ENCODE data around the gene CNPY1. TPM values are rescaled to one million over a fixed set of nuclear protein-coding genes. Genes with fewer than 3 reads are reported as not detected.
A peak's percentile ranks its signal among the peaks of the same experiment; 100 is the strongest.

Gene CNPY1
- total RNA-seq, 2 experiments from 2014 or later = not detected

GRCh38 chr7:155517969-155518368, 28.4 kb downstream of the CNPY1 start:
- peaks cover 21% of the 10 kb centered on the region for H3K27me3 Mint-ChIP-seq
- H3K4me3 Mint-ChIP-seq = no peak overlapping the region
- no peaks in the 10 kb centered on the region for H3K36me3 Mint-ChIP-seq (ENCODE audit: low read depth)
- H3K27ac Mint-ChIP-seq = no peak overlapping the region
- no peaks in the 10 kb centered on the region for H3K4me1 Mint-ChIP-seq
- no peak for DNase-seq
- ChIA-PET CTCF (no interaction called here), POLR2A (no interaction called here)
- H3K9me3 Mint-ChIP-seq = no peaks in the 10 kb centered on the region

GRCh38 chr7:155517452-155517851, 28.9 kb downstream of the CNPY1 start:
- no peaks in the 10 kb centered on the region for H3K9me3 Mint-ChIP-seq
- no peak overlapping the region for H3K27ac Mint-ChIP-seq
- ChIA-PET CTCF (no interaction called here), POLR2A (no interaction called here)
- no peaks in the 10 kb centered on the region for H3K36me3 Mint-ChIP-seq (ENCODE audit: low read depth)
- no peak overlapping the region for H3K4me3 Mint-ChIP-seq
- DNase-seq = no peak
- H3K27me3 Mint-ChIP-seq = peaks cover 25% of the 10 kb centered on the region
- H3K4me1 Mint-ChIP-seq = no peaks in the 10 kb centered on the region

GRCh38 chr7:155516466-155516865, 29.9 kb downstream of the CNPY1 start:
- peaks cover 35% of the 10 kb centered on the region for H3K27me3 Mint-ChIP-seq
- no peaks in the 10 kb centered on the region for H3K4me1 Mint-ChIP-seq
- no peak for DNase-seq
- H3K9me3 Mint-ChIP-seq = no peaks in the 10 kb centered on the region
- H3K36me3 Mint-ChIP-seq (ENCODE audit: low read depth) = no peaks in the 10 kb centered on the region
- no peak overlapping the region for H3K27ac Mint-ChIP-seq
- H3K4me3 Mint-ChIP-seq = no peak overlapping the region
- POLR2A ChIA-PET = no interaction called here
- CTCF ChIA-PET = interaction anchor here (0.6 kb wide), 1 partner anchor 1308 kb away, joined by 3 read pairs; no protein-coding TSS in a partner anchor

GRCh38 chr7:155515318-155515717, 31.0 kb downstream of the CNPY1 start:
- CTCF ChIA-PET = no interaction called here
- peaks cover 42% of the 10 kb centered on the region for H3K27me3 Mint-ChIP-seq

GRCh38 chr7:155514296-155514695, 32.1 kb downstream of the CNPY1 start:
- CTCF ChIA-PET = no interaction called here
- DNase-seq = no peak
- H3K27me3 Mint-ChIP-seq = peaks cover 46% of the 10 kb centered on the region

More at GRCh38 chr7:155515318-155515717, 31.0 kb downstream of the CNPY1 start:
- POLR2A ChIA-PET = no interaction called here
- Mint-ChIP-seq H3K4me1 (peaks cover 2% of the 10 kb centered on the region), H3K27ac (no peak overlapping the region), H3K4me3 (no peak overlapping the region), H3K36me3 (ENCODE audit: low read depth) (no peaks in the 10 kb centered on the region), H3K9me3 (no peaks in the 10 kb centered on the region)
- no peak for DNase-seq

GRCh38 chr7:155513543-155514285, 32.6 kb downstream of the CNPY1 start:
- DNase-seq = no peak
- H3K27me3 Mint-ChIP-seq = peaks cover 50% of the 10 kb centered on the region
- peaks cover 3% of the 10 kb centered on the region for H3K36me3 Mint-ChIP-seq (ENCODE audit: low read depth)
- H3K9me3 Mint-ChIP-seq = no peaks in the 10 kb centered on the region
- H3K27ac Mint-ChIP-seq = no peak overlapping the region
- CTCF ChIA-PET = interaction anchor here (0.6 kb wide), 1 partner anchor 197 kb away, joined by 3 read pairs; no protein-coding TSS in a partner anchor
- POLR2A ChIA-PET = no interaction called here
- H3K4me3 Mint-ChIP-seq = no peak overlapping the region
- H3K4me1 Mint-ChIP-seq = peaks cover 12% of the 10 kb centered on the region

More at GRCh38 chr7:155514296-155514695, 32.1 kb downstream of the CNPY1 start:
- no peaks in the 10 kb centered on the region for H3K9me3 Mint-ChIP-seq
- H3K4me1 Mint-ChIP-seq = peaks cover 7% of the 10 kb centered on the region
- no peak overlapping the region for H3K27ac Mint-ChIP-seq
- H3K4me3 Mint-ChIP-seq = no peak overlapping the region
- peaks cover 3% of the 10 kb centered on the region for H3K36me3 Mint-ChIP-seq (ENCODE audit: low read depth)
- POLR2A ChIA-PET = no interaction called here

GRCh38 chr7:155512246-155512887, 34.0 kb downstream of the CNPY1 start:
- CTCF ChIA-PET = interaction anchor here (1.2 kb wide), 1 partner anchor 32 kb away, joined by 3 read pairs; no protein-coding TSS in a partner anchor
- Mint-ChIP-seq H3K36me3 (ENCODE audit: low read depth) (peaks cover 3% of the 10 kb centered on the region), H3K4me3 (no peak overlapping the region), H3K9me3 (peaks cover 4% of the 10 kb centered on the region), H3K27ac (no peak overlapping the region), H3K27me3 (peaks cover 61% of the 10 kb centered on the region), H3K4me1 (peaks cover 13% of the 10 kb centered on the region)
- POLR2A ChIA-PET = no interaction called here
- no peak for DNase-seq

- Mint-ChIP-seq H3K36me3 (ENCODE audit: low read depth) (peaks cover 3% of the 10 kb centered on the region), H3K27ac (no peak overlapping the region), H3K4me1 (peaks cover 19% of the 10 kb centered on the region), H3K27me3 (peaks cover 68% of the 10 kb centered on the region), H3K4me3 (no peak overlapping the region), H3K9me3 (peaks cover 4% of the 10 kb centered on the region)
- POLR2A ChIA-PET = no interaction called here
- CTCF ChIA-PET = interaction anchor here (1.2 kb wide), 1 partner anchor 33 kb away, joined by 3 read pairs; no protein-coding TSS in a partner anchor
- no peak for DNase-seq
Observed at GRCh38 chr7:155511702-155511996, 34.7 kb downstream of the CNPY1 start.

- peak overlapping the region; percentile 50 for H3K27ac Mint-ChIP-seq
- ChIA-PET CTCF (interaction anchor here (1.2 kb wide), 1 partner anchor 33 kb away, joined by 3 read pairs; no protein-coding TSS in a partner anchor), POLR2A (no interaction called here)
- DNase-seq = no peak
- H3K4me3 Mint-ChIP-seq = no peak overlapping the region
- peaks cover 4% of the 10 kb centered on the region for H3K9me3 Mint-ChIP-seq
- H3K27me3 Mint-ChIP-seq = peaks cover 71% of the 10 kb centered on the region
- H3K4me1 Mint-ChIP-seq = peaks cover 19% of the 10 kb centered on the region
- peaks cover 3% of the 10 kb centered on the region for H3K36me3 Mint-ChIP-seq (ENCODE audit: low read depth)
Observed at GRCh38 chr7:155510975-155511701, 35.2 kb downstream of the CNPY1 start.

- Mint-ChIP-seq H3K27ac (peak overlapping the region; percentile 25), H3K36me3 (ENCODE audit: low read depth) (peaks cover 3% of the 10 kb centered on the region), H3K4me3 (peak overlapping the region; percentile 38), H3K4me1 (peaks cover 19% of the 10 kb centered on the region), H3K27me3 (peaks cover 80% of the 10 kb centered on the region), H3K9me3 (peaks cover 4% of the 10 kb centered on the region)
- DNase-seq = no peak
- CTCF ChIA-PET = no interaction called here
- POLR2A ChIA-PET = no interaction called here
Observed at GRCh38 chr7:155509725-155510551, 36.4 kb downstream of the CNPY1 start.

- Mint-ChIP-seq H3K9me3 (peaks cover 4% of the 10 kb centered on the region), H3K27me3 (peaks cover 84% of the 10 kb centered on the region), H3K27ac (no peak overlapping the region), H3K4me3 (peak overlapping the region; percentile 2), H3K4me1 (peaks cover 19% of the 10 kb centered on the region), H3K36me3 (ENCODE audit: low read depth) (peaks cover 3% of the 10 kb centered on the region)
- ChIA-PET POLR2A (no interaction called here), CTCF (no interaction called here)
- DNase-seq = no peak
Observed at GRCh38 chr7:155509359-155509724, 37.0 kb downstream of the CNPY1 start.

GRCh38 chr7:155508376-155509358, 37.7 kb downstream of the CNPY1 start:
- Mint-ChIP-seq H3K27ac (no peak overlapping the region), H3K36me3 (ENCODE audit: low read depth) (peaks cover 3% of the 10 kb centered on the region), H3K4me3 (peak overlapping the region; percentile 7), H3K9me3 (peaks cover 4% of the 10 kb centered on the region), H3K27me3 (peaks cover 85% of the 10 kb centered on the region), H3K4me1 (peaks cover 19% of the 10 kb centered on the region)
- CTCF ChIA-PET = no interaction called here
- POLR2A ChIA-PET = no interaction called here
- DNase-seq = no peak

Measured in activated CD4-positive, alpha-beta T cell treated with anti-CD3 and anti-CD28 coated beads, Interleukin-2, amount 10 ng/mL, durations not matched to agents 7 days and 5 days (primary cell).